NCI-H748 (cell line): ENCODE results near the gene IDS.
A peak's percentile ranks its signal among the peaks of the same experiment; 100 is the strongest.
"Not testable (repeated sequence)": the region's sequence is repeated elsewhere in the genome, so short reads cannot be mapped to it uniquely, and the experiment has no call there.

Experiments used
- DNase-seq: peaks from one replicate; lab custom pipeline; 2025; ENCODE audit not compliant: unreplicated experiment; lab: John Stamatoyannopoulos, UW

The IDS gene

GRCh38 chrX:149528381-149528780, 23.3 kb upstream of the IDS start:
- no peak for DNase-seq

- peak; percentile 35 for DNase-seq
These were observed 22.6 kb upstream of the IDS start for GRCh38 chrX:149527705-149528104.

GRCh38 chrX:149526318-149527033, 21.4 kb upstream of the IDS start:
- not testable (repeated sequence) for DNase-seq

GRCh38 chrX:149525903-149526302, 20.8 kb upstream of the IDS start:
- peak; percentile 14 for DNase-seq

GRCh38 chrX:149525389-149525788, 20.3 kb upstream of the IDS start:
- peak; percentile 82 for DNase-seq

GRCh38 chrX:149522916-149523315, 17.8 kb upstream of the IDS start:
- no peak for DNase-seq

GRCh38 chrX:149521438-149521837, 16.3 kb upstream of the IDS start:
- no peak for DNase-seq

GRCh38 chrX:149520636-149521277, 15.7 kb upstream of the IDS start:
- not testable (repeated sequence) for DNase-seq

- DNase-seq, result no peak
These were observed 13.1 kb upstream of the IDS start for GRCh38 chrX:149518236-149518635.

GRCh38 chrX:149517308-149517707, 12.2 kb upstream of the IDS start:
- DNase-seq, result no peak

- DNase-seq, result no peak
These were observed 11.5 kb upstream of the IDS start for GRCh38 chrX:149516604-149517003.

- DNase-seq, result no peak
These were observed 11.0 kb upstream of the IDS start for GRCh38 chrX:149515954-149516602.

GRCh38 chrX:149513825-149514428, 8.8 kb upstream of the IDS start:
- DNase-seq, result no peak

- peak; percentile 53 for DNase-seq
These were observed 7.2 kb upstream of the IDS start for GRCh38 chrX:149512225-149512885.

GRCh38 chrX:149511081-149511480, 6.0 kb upstream of the IDS start:
- no peak for DNase-seq

GRCh38 chrX:149510386-149510785, 5.3 kb upstream of the IDS start:
- no peak for DNase-seq

GRCh38 chrX:149508467-149508866, 3.4 kb upstream of the IDS start:
- no peak for DNase-seq

GRCh38 chrX:149506349-149506748, 1.2 kb upstream of the IDS start:
- DNase-seq, result no peak

- no peak for DNase-seq
These were observed 565 bp upstream of the IDS start for GRCh38 chrX:149505671-149506070.

GRCh38 chrX:149504226-149504914, 736 bp downstream of the IDS start:
- peak; percentile 85 for DNase-seq

- DNase-seq, result peak; percentile 81
These were observed 1.7 kb downstream of the IDS start for GRCh38 chrX:149503446-149503845.
